HG03521 (cell line): ENCODE data around the gene FIGNL1.

Source experiments
- ATAC-seq: cut with Tn5 transposase; IDR thresholded peaks from one replicate; pipeline ENCODE4 v1.9.1; 2021; ENCODE audit warnings: mild to moderate bottlenecking, moderate library complexity; ENCODE audit not compliant: unreplicated experiment

Gene FIGNL1

DNA sequence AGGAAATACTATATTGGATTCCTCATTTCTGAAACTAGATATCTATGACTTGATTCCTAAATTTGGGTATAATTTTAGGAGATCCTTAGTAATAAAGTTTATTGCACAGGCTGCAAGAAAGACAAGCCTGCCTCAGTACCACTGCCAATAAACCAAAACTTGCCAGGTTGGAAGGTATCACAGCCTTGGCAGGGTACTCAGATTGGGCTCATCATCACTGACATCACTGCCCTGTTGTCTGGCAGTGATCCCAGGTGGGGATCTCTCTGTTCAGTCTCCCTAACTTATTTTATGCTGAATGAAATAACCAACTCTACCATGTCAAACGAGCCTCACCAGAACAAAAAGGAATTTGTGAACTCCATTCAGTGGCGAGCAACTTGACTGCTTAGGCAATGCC is 18.8 kb downstream of the FIGNL1 start:
- no peak for ATAC-seq

- ATAC-seq = no peak
Observed at GRCh38 chr7:50428911-50429310, 21.2 kb downstream of the FIGNL1 start.

DNA sequence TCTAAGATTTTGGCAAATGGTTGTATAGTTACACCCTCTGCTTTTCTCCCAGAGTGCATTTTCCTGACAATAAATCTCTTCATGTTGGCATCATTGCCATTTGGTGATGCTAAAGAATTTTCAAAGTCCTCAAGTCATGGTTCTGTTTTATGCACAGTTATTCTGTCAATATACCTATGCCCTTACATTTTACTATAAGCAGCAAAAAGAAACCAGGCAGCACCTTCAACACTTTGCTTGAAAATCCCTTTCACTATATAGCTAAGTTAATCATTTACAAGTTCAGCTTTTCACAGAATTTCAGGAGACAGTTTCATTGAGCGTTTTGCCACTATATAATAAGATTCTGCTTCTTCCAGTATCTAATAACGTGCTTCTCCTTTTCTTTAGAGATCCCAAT is 22.6 kb downstream of the FIGNL1 start:
- ATAC-seq = no peak

- ATAC-seq = no peak
Observed at GRCh38 chr7:50426280-50427045, 23.7 kb downstream of the FIGNL1 start.

DNA sequence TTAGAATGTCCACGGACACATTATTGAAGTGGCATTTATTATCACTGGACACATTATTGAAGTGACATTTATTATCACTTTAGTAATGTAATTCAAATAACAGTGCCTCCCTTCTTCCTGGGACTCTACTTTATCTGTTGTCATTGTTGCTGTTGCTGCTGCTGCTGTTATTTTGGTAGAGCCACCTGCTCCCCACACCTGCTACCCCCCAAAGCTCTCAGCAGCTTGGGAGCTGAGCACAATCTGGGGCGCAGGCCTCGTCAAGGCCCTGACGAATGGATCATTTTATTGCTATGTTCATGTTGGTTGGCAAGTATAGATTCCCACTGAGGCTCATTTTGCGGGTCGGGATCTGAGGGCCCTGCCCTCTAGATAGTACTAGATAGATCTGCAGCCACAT is 24.8 kb downstream of the FIGNL1 start:
- no peak for ATAC-seq

- ATAC-seq = no peak
Observed at GRCh38 chr7:50423860-50424259, 26.3 kb downstream of the FIGNL1 start.

DNA sequence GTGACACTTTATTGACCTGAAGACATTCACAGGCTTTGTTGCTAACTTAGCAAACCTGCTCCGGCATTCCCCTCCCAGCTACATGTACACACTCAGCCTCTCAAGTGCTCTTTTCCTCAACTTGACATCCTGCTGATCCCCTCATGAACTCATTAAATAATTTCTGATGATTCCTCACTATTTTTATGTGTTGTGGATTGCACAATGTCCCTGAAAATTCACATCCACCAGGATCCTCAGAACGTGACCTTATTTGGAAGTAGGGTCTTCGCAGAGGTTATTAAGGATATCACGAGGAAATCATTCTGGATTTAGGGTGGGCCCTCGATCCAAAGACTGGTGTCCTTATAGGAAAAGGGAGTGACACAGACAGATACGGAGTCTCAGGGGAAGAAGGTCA is 27.3 kb downstream of the FIGNL1 start:
- no peak for ATAC-seq

DNA sequence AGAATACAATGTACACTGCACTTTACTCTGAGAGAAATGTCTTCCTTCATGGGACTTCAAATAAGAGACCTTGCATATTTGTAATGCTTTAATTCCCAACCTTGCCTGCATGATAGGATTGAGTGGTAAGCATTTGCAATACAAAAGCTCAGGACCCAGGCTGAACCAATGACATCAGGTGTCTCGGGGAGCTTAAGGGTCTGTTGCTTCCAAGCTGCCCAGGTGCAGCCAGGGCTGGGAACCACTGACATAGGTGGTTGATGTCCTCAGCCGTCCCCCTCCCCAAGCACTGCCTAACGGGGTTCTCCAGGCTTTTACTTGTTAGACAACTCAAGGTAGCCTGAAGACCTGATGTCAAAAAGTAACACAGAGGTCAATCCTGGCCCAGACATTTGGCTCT is 29.1 kb downstream of the FIGNL1 start:
- no peak for ATAC-seq

DNA sequence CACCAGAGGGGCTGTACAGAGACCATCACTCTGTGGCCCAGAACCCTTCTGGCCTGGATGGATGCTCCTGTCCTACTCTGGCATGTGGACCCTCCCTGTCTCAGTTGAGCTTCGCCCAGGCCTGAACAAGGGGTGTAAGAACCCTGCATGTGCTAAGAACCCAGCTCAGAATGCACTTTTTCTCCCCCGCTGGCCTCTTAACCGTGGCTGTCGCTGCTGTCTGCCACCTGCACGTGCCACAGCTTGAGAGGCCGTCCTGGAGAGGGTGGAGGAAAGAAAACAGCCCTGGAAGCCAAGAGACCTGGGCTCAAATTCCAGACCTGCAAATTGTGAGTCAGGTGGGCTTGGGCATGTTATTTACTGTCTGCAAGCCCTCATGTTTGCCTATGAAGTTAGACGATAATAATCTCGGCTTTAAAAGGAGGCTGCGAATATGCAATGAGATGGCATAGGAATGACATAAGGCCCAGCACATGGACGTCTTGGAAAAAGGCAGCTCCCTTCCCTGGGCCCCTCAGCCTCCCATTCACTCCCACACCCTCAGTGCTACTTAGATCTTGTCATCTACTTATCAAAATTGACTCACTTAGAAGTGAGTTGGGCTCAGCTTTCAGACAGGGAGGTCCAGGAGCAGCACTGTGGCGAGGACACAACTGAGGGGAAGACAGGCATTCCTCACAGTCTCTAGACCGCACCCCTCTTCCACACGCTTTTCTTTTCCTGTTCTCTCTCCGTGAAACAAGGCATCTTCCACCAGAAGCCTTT is 31.4 kb downstream of the FIGNL1 start:
- no peak for ATAC-seq

DNA sequence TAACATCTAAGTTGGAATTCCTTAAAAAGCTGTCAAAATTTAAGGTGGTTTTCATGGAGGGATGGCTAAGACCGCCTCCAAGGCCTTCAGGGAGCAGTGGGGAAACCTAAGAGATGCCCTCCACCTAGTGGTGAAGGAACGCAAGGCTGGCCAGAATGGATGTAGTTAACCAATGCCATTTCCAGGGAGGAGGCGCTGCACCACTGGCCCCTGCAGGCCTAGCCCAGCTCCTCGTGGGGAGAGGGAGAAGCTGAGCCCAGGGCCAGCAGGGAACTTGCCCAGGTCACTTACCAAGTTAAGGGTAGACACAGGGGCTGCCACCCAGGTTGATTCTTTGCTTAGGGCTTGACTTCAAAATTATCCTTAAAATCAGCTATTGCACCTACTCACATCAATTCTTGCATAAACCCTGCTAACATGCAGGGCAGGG is 32.0 kb downstream of the FIGNL1 start:
- peak; percentile 86 for ATAC-seq

DNA sequence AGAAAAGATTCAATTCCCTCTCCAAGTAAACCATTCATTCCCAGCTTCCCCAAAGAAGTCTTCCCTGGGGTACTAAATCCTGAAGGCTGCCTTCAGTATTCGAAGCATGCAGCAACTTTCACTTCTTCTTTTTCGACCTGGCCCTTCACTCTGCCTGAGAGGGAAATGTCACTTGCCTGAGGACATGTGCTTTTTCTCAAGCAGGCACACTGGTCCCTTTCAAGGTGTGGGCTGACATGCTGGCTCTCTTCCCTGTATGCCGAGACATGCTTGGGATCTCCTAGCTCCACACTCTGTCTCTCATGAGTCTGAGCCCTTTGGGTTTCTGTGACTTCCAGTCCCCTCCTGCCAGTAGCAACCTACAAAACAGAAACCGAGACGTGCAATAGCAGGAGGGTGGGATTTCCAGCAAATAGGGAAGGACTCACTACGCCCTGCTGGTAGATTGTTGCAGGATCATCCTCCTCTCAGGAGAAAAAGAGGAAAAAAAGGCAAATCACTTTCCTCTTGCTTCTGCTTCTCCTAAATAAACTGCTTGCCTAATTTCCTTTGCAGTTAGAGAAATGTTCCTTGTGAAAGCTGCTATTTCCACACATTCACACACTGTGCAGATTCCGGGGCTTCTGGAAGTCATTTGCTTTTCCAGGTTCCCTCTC is 33.5 kb downstream of the FIGNL1 start:
- ATAC-seq = peak; percentile 64

- ATAC-seq = no peak
Observed at GRCh38 chr7:50415844-50416364, 34.2 kb downstream of the FIGNL1 start.

DNA sequence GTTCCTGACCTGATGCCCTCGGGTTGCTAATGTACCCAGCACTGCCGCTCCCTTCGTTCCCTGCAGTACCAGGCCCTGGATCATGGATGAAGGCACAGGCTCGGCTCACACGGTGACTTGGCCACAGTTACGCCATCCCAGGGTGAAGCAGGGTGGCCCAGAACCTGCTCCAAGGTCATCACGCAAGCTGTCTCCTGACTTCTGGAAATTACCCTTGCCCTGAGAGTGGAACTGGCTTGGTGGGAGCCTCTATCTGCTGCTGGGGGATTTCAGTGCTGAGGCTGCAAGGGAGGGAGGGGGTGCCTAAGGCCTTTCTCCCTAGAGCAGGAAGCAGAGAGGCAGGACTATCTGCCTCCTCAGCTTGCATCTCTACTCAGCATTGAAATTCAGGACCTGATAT is 36.6 kb downstream of the FIGNL1 start:
- no peak for ATAC-seq

DNA sequence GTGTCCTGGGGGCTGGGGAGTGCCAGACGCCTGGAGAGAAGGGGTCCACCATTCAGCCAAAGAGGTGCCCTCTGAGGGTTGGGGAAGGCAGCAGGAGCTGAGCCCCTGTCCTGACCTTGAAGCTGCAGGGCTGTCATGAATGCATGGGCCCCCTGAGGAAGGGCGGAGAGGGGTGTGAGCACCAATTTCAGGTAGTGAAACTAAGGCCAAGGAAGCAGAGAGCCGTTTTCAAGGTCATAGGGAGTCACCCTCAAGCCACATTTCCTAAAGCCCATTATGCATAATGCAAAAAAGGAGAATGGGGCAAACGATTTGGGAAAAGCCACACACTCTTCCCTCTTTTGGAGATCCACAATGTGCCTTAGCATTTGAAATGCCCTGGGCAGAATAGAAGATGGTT is 37.2 kb downstream of the FIGNL1 start:
- ATAC-seq = no peak

DNA sequence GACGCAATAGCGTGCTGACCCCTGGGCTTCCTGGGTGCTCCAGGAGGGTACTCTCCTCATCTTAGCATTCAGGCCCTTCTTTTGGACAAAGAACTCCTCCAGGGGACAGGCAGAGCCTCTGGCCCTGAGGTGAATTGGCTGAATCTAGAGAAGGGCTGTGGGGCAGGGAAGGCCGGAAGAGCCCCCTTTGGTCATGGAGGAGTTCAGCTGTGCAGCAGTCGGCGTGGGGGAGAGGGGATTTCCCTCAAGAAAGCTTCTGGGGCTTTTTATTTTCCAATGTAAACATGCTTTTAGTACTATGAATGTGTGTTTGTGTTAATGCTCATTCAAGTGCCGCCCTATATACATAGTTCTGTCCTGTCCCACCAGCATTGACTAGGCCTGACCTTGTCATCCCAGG is 38.8 kb downstream of the FIGNL1 start:
- ATAC-seq = no peak

DNA sequence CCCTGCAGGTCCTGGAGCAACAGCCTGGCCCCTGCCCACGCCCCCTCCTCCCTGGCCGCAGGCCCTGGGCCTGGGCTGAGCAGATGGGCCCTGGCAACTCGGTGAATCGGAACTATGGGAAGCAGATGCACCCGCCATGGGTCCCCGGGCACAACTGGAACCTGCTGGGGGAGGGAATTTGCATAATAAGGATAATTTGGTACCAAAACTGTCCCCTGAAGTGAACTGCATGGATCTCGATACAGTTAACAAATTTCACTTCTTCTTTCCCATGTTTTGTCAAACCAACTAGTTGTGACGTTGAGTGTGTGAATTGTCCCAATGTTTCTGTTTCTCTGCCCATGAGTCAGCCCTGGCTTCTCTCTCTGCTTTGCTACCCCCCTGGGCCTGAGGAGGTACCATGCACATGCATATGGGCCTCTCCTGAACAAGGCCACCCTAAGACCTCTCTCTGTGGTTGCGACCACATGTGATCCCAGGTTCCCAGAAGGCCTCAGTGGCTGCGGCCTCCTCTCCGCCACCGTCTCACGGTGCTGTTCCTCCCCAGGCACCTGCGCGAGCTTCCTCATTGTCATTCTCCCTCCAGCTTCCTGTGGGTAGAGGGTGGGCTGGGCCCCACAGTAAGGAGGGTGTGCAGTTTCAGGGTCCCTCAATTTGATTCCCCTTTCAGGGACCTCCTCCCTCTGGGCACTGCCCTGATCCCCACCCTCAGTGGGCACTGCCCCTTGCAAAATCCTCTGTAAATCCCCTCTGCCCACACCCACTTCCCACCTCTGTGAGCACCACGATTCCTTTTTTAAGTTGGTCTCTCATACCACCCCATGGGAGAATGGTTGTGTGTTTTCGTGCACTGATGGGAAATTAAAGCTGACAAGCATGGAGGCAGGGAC is 40.0 kb downstream of the FIGNL1 start:
- ATAC-seq = peak; percentile 42

- no peak for ATAC-seq
Observed at GRCh38 chr7:50406935-50407334, 43.2 kb downstream of the FIGNL1 start.

- ATAC-seq = no peak
Observed at GRCh38 chr7:50405221-50405620, 44.9 kb downstream of the FIGNL1 start.

- ATAC-seq = no peak
Observed at GRCh38 chr7:50404392-50404791, 45.8 kb downstream of the FIGNL1 start.

DNA sequence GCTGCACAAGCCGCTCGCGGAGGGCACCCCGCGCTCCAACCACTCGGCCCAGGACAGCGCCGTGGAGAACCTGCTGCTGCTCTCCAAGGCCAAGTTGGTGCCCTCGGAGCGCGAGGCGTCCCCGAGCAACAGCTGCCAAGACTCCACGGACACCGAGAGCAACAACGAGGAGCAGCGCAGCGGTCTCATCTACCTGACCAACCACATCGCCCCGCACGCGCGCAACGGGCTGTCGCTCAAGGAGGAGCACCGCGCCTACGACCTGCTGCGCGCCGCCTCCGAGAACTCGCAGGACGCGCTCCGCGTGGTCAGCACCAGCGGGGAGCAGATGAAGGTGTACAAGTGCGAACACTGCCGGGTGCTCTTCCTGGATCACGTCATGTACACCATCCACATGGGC is 50.0 kb downstream of the FIGNL1 start:
- no peak for ATAC-seq

DNA sequence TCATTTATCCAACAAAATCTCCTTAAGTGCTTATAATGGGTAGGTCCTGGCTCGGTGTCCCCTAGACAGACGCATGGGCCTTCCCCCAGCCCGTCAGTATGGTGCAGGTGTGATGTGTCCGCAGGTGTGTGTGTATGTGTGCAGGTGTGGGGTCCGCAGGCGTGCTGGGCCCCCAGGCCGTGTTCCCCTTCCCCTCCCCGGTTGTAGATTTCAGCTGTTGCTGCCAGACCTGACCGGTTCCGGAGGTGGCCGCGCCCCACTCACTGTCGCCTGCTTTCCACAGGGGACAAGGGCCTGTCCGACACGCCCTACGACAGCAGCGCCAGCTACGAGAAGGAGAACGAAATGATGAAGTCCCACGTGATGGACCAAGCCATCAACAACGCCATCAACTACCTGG is 50.5 kb downstream of the FIGNL1 start:
- no peak for ATAC-seq
